Ovary (tissue), 3 donors: ENCODE data around the gene ACSF2.

Source experiments
- CTCF ChIP-seq, 3 donors: fragments of 450-650 bp in 2 of 3; fragments of 200-600 bp in 1 of 3; IDR thresholded peaks; one replicate each; pipeline versions ENCODE4 v1.5.1 to v1.8.0; 2016 to 2022; ENCODE audit warnings: antibody characterized with exemption in 3 of 3, mild to moderate bottlenecking in 1 of 3
- EP300 ChIP-seq: sonication (generic); formaldehyde crosslinking; IDR thresholded peaks from one replicate; pipeline ENCODE4 v1.6.1; 2017; ENCODE audit warnings: antibody characterized with exemption
- POLR2A ChIP-seq: fragments of 450-650 bp; IDR thresholded peaks from one replicate; pipeline ENCODE4 v1.6.1; 2017; ENCODE audit warnings: antibody characterized with exemption, mild to moderate bottlenecking, moderate library complexity
- donor health status: DM: no; HTN: no; CAD: no.

GRCh38 chr17:50473901-50474300 is 47.9 kb downstream of the ACSF2 start:
- TF ChIP-seq POLR2A (no peak), CTCF (IDR thresholded peaks at IDR 0.05) (no peak), EP300 (no peak)
